HG03108 (cell line): ENCODE results near the gene PRM1.

Experiments used
- ATAC-seq: cut with Tn5 transposase; IDR thresholded peaks from one replicate; pipeline ENCODE4 v1.9.1; 2021; ENCODE audit warnings: moderate library complexity; ENCODE audit not compliant: unreplicated experiment

PRM1 gene

GRCh38 chr16:11254913-11255736, 26.0 kb downstream of the PRM1 start:
- no peak for ATAC-seq

GRCh38 chr16:11253995-11254912, 26.9 kb downstream of the PRM1 start:
- ATAC-seq, result no peak

- ATAC-seq, result no peak
These were observed 27.8 kb downstream of the PRM1 start for GRCh38 chr16:11253009-11253994.

- ATAC-seq, result no peak
These were observed 28.6 kb downstream of the PRM1 start for GRCh38 chr16:11252482-11252931.

GRCh38 chr16:11251525-11252481, 29.3 kb downstream of the PRM1 start:
- no peak for ATAC-seq

- ATAC-seq, result no peak
These were observed 30.2 kb downstream of the PRM1 start for GRCh38 chr16:11250786-11251524.

- no peak for ATAC-seq
These were observed 30.9 kb downstream of the PRM1 start for GRCh38 chr16:11250091-11250785.

GRCh38 chr16:11249233-11250061, 31.7 kb downstream of the PRM1 start:
- ATAC-seq, result no peak

- no peak for ATAC-seq
These were observed 33.0 kb downstream of the PRM1 start for GRCh38 chr16:11248133-11248532.

- no peak for ATAC-seq
These were observed 35.1 kb downstream of the PRM1 start for GRCh38 chr16:11245988-11246387.

- ATAC-seq, result no peak
These were observed 35.9 kb downstream of the PRM1 start for GRCh38 chr16:11245222-11245737.

- no peak for ATAC-seq
These were observed 38.5 kb downstream of the PRM1 start for GRCh38 chr16:11242658-11243057.

GRCh38 chr16:11241480-11242204, 39.5 kb downstream of the PRM1 start:
- ATAC-seq, result no peak

- ATAC-seq, result no peak
These were observed 40.3 kb downstream of the PRM1 start for GRCh38 chr16:11240636-11241473.
